Renal pelvis (tissue), 4 donors: Measurements from ENCODE around the gene OSBP2. TPM values are rescaled to one million over a fixed set of nuclear protein-coding genes. Genes with fewer than 3 reads are reported as not detected.
"Not testable (repeated sequence)": the region's sequence is repeated elsewhere in the genome, so short reads cannot be mapped to it uniquely, and the experiment has no call there.

Source experiments
- DNase-seq: peaks from one replicate; pipeline ENCODE4 v3.0.0-alpha.2; 2013
- polyA plus RNA-seq, 3 donors: library from polyadenylated mRNA; unstranded; fragments of 120-200 nt; gene quantifications; one replicate each; pipeline ENCODE4 v1.2.1, GENCODE V29; 2013; ENCODE audit not compliant: insufficient read length in 3 of 3

OSBP2 gene
- polyA plus RNA-seq, 3 donors, result 5.6 to 6.7 (median 5.9) TPM

- DNase-seq, result no peak
Measured at GRCh38 chr22:30755759-30756124, 61.1 kb downstream of the OSBP2 start.

GRCh38 chr22:30763815-30764673 lies 69.4 kb downstream of the OSBP2 start:
- peak; percentile 66 for DNase-seq

GRCh38 chr22:30767661-30768060 lies 73.0 kb downstream of the OSBP2 start:
- no peak for DNase-seq

GRCh38 chr22:30770716-30771115 lies 76.0 kb downstream of the OSBP2 start:
- no peak for DNase-seq

- no peak for DNase-seq
Measured at GRCh38 chr22:30773919-30774318, 79.2 kb downstream of the OSBP2 start.

- DNase-seq, result no peak
Measured at GRCh38 chr22:30774566-30774965, 79.9 kb downstream of the OSBP2 start.

- no peak for DNase-seq
Measured at GRCh38 chr22:30776476-30776875, 81.8 kb downstream of the OSBP2 start.

GRCh38 chr22:30777146-30777545 lies 82.5 kb downstream of the OSBP2 start:
- not testable (repeated sequence) for DNase-seq

GRCh38 chr22:30777587-30777986 lies 82.9 kb downstream of the OSBP2 start:
- no peak for DNase-seq

- DNase-seq, result no peak
Measured at GRCh38 chr22:30778261-30778660, 83.6 kb downstream of the OSBP2 start.

GRCh38 chr22:30780026-30780425 lies 85.4 kb downstream of the OSBP2 start:
- peak; percentile 7 for DNase-seq

- no peak for DNase-seq
Measured at GRCh38 chr22:30781271-30781875, 86.7 kb downstream of the OSBP2 start.

GRCh38 chr22:30782613-30783012 lies 87.9 kb downstream of the OSBP2 start:
- no peak for DNase-seq

GRCh38 chr22:30783021-30783420 lies 88.3 kb downstream of the OSBP2 start:
- no peak for DNase-seq

- no peak for DNase-seq
Measured at GRCh38 chr22:30785527-30785926, 90.9 kb downstream of the OSBP2 start.

- no peak for DNase-seq
Measured at GRCh38 chr22:30790366-30790765, 95.7 kb downstream of the OSBP2 start.

- DNase-seq, result no peak
Measured at GRCh38 chr22:30792456-30792855, 97.8 kb downstream of the OSBP2 start.

GRCh38 chr22:30795118-30795517 lies 100.4 kb downstream of the OSBP2 start:
- DNase-seq, result no peak

- no peak for DNase-seq
Measured at GRCh38 chr22:30801695-30802094, 107.0 kb downstream of the OSBP2 start.

- peak; percentile 93 for DNase-seq
Measured at GRCh38 chr22:30802202-30803166, 107.8 kb downstream of the OSBP2 start.

- DNase-seq, result no peak
Measured at GRCh38 chr22:30803679-30804078, 109.0 kb downstream of the OSBP2 start.

GRCh38 chr22:30804626-30805025 lies 110.0 kb downstream of the OSBP2 start:
- DNase-seq, result no peak
